Spleen (tissue), 7 donors: ENCODE results near the gene PPDPF.

Experiments used
- CTCF ChIP-seq, 11 experiments: fragments of 200-600 bp in 7 of 11; fragments of 450-650 bp in 4 of 11; sonication (generic) in 4 of 11; IDR thresholded peaks in 8 of 11; conservative IDR thresholded peaks in 3 of 11; 1 replicate in 7 of 11; 2 replicates in 4 of 11; pipeline versions ENCODE4 v1.4.0 to v1.8.0; 2016 to 2021; ENCODE audit warnings: antibody characterized with exemption in 11 of 11, inconsistent platforms in 4 of 11, mild to moderate bottlenecking in 1 of 11
- POLR2AphosphoS5 ChIP-seq, 3 donors: sonication (generic); formaldehyde crosslinking; IDR thresholded peaks; one replicate each; pipeline ENCODE4 v1.5.1; 2017; ENCODE audit warnings: antibody characterized with exemption in 3 of 3
- donor health status: DM: no; HTN: no; CAD: no; lungs with moderate emphysema.
- donor health status: DM: no; HTN: no; CAD: no.
- donor health status: DM: no; HTN: no; CAD: no.

GRCh38 chr20:63487116-63487764, 33.3 kb upstream of the PPDPF start:
- no peak for TF ChIP-seq CTCF (IDR thresholded peaks at IDR 0.05 in 8 of 11, conservative IDR thresholded peaks at IDR 0.05 in 3 of 11)
- no peak for TF ChIP-seq POLR2AphosphoS5 (IDR thresholded peaks at IDR 0.05)
